SK-N-SH (cell line): ENCODE results near the gene ETFA. TPM values are rescaled to one million over a fixed set of nuclear protein-coding genes. Genes with fewer than 3 reads are reported as not detected.

Experiments used
- CTCF ChIA-PET: fragments of 300-600, 350-600 bp; formaldehyde crosslinking; extraction: SDS; loops from one replicate; lab custom pipeline; 2021; lab: Yijun Ruan, JAX
- POLR2A ChIA-PET: fragments of 350-600 bp; sonication (Branson Sonifier 250); formaldehyde crosslinking; extraction: SDS; loops from one replicate; lab custom pipeline; 2020; ENCODE audit warnings: antibody characterized with exemption, inconsistent platforms; lab: Yijun Ruan, JAX
- DNase-seq: peaks from one replicate; pipeline ENCODE4 v3.0.0; 2012
- H2AFZ ChIP-seq: fragments of 200-600 bp; sonication (generic); 2 replicates; pipeline ENCODE4 v1.8.1; 2016; ENCODE audit warnings: antibody characterized with exemption, mild to moderate bottlenecking, low read depth
- H3F3A ChIP-seq: fragments of 200-600 bp; sonication (generic); replicated peaks from 2 replicates; pipeline ENCODE3; 2016; ENCODE audit warnings: antibody characterized with exemption, mild to moderate bottlenecking; ENCODE audit not compliant: insufficient read depth
- H3K27ac ChIP-seq, 2 experiments: fragments of 200-500 bp in 1 of 2; fragments of 200-600 bp in 1 of 2; sonication (Bioruptor generic) in 1 of 2; sonication (generic), shearing (Covaris generic) in 1 of 2; 2 replicates each; pipeline versions ENCODE4 v1.5.1 to v1.6.1; 2014 to 2016; ENCODE audit warnings: low read depth in 2 of 2, inconsistent platforms in 1 of 2, low read length in 1 of 2, mild to moderate bottlenecking in 1 of 2, mixed read lengths in 1 of 2
- H3K27me3 ChIP-seq: fragments of 200-600 bp; sonication (generic), shearing (Covaris generic); 2 replicates; pipeline ENCODE4 v1.6.1; 2016; ENCODE audit warnings: mixed run types; ENCODE audit not compliant: insufficient read depth
- H3K36me3 ChIP-seq, 2 experiments: fragments of 200-500 bp in 1 of 2; fragments of 200-600 bp in 1 of 2; sonication (Bioruptor generic) in 1 of 2; sonication (generic) in 1 of 2; replicated peaks in 1 of 2; 2 replicates each; pipeline versions ENCODE3 to v1.5.1; 2014 to 2016; ENCODE audit warnings: low read length in 1 of 2, mild to moderate bottlenecking in 1 of 2; ENCODE audit not compliant: insufficient read depth in 2 of 2, control insufficient read depth in 1 of 2
- H3K4me1 ChIP-seq, 2 experiments: fragments of 200-500 bp in 1 of 2; fragments of 200-600 bp in 1 of 2; sonication (Bioruptor generic) in 1 of 2; sonication (generic), shearing (Covaris generic) in 1 of 2; 2 replicates each; pipeline versions ENCODE4 v1.5.1 to v1.6.1; 2014 to 2016; ENCODE audit warnings: low read depth in 1 of 2, low read length in 1 of 2, mixed run types in 1 of 2; ENCODE audit not compliant: insufficient read depth in 2 of 2, control insufficient read depth in 1 of 2
- H3K4me2 ChIP-seq: fragments of 200-600 bp; sonication (generic), shearing (Covaris generic); 2 replicates; pipeline ENCODE4 v1.6.1; 2017; ENCODE audit warnings: mixed run types
- H3K4me3 ChIP-seq, 2 experiments: fragments of 200-500 bp in 1 of 2; fragments of 200-600 bp in 1 of 2; sonication (Bioruptor generic) in 1 of 2; sonication (generic), shearing (Covaris generic) in 1 of 2; 2 replicates each; pipeline versions ENCODE4 v1.5.1 to v1.8.1; 2014 to 2016; ENCODE audit warnings: low read depth in 2 of 2, inconsistent platforms in 1 of 2, low read length in 1 of 2, mild to moderate bottlenecking in 1 of 2, mixed read lengths in 1 of 2, moderate library complexity in 1 of 2
- H3K79me2 ChIP-seq: fragments of 200-600 bp; sonication (generic); 2 replicates; pipeline ENCODE4 v1.8.1; 2017; ENCODE audit warnings: mild to moderate bottlenecking; ENCODE audit not compliant: insufficient read depth
- H3K9ac ChIP-seq: fragments of 200-600 bp; sonication (generic); 2 replicates; pipeline ENCODE4 v1.6.1; 2017; ENCODE audit warnings: mixed run types
- H3K9me2 ChIP-seq: fragments of 200-600 bp; sonication (generic); 2 replicates; pipeline ENCODE4 v1.6.1; 2017; ENCODE audit warnings: mixed run types
- H3K9me3 ChIP-seq: fragments of 200-600 bp; sonication (generic); 2 replicates; pipeline ENCODE4 v1.6.1; 2017; ENCODE audit warnings: mixed run types, mild to moderate bottlenecking, moderate library complexity
- H4K20me1 ChIP-seq: fragments of 200-600 bp; sonication (generic); 2 replicates; pipeline ENCODE4 v1.6.1; 2017; ENCODE audit warnings: mild to moderate bottlenecking, mixed run types; ENCODE audit not compliant: insufficient read depth
- CHD2 ChIP-seq: fragments of 150-350 bp; IDR thresholded peaks from 2 replicates; pipeline ENCODE4 v1.6.1; 2018; ENCODE audit warnings: low read length; ENCODE audit not compliant: partially characterized antibody
- ELF1 ChIP-seq: IDR thresholded peaks from 2 replicates; pipeline ENCODE4 v1.4.0; 2012
- EP300 ChIP-seq, 2 experiments: IDR thresholded peaks; 2 replicates each; pipeline versions ENCODE4 v1.4.0 to v1.6.1; 2012; ENCODE audit warnings: borderline replicate concordance in 1 of 2, low read depth in 1 of 2, low read length in 1 of 2
- EZH2phosphoT487 ChIP-seq: fragments of 200-600 bp; sonication (generic); IDR thresholded peaks from 2 replicates; pipeline ENCODE4 v1.6.1; 2017; ENCODE audit warnings: low read depth, mixed run types, mild to moderate bottlenecking, antibody characterized with exemption, moderate library complexity, borderline replicate concordance
- FOSL2 ChIP-seq: IDR thresholded peaks from 2 replicates; pipeline ENCODE4 v1.4.0; 2012; ENCODE audit warnings: low read depth, mild to moderate bottlenecking, moderate library complexity, borderline replicate concordance
- FOXM1 ChIP-seq: IDR thresholded peaks from 2 replicates; pipeline ENCODE4 v1.4.0; 2012; ENCODE audit warnings: low read depth, mild to moderate bottlenecking
- GABPA ChIP-seq: IDR thresholded peaks from 2 replicates; pipeline ENCODE4 v1.4.0; 2012; ENCODE audit warnings: low read depth, mild to moderate bottlenecking
- NFIC ChIP-seq: IDR thresholded peaks from 2 replicates; pipeline ENCODE4 v1.4.0; 2012; ENCODE audit warnings: borderline replicate concordance
- NRF1 ChIP-seq: IDR thresholded peaks from 2 replicates; pipeline ENCODE4 v1.6.1; 2012; ENCODE audit warnings: low read depth, mild to moderate bottlenecking, low read length
- POLR2AphosphoS5 ChIP-seq: IDR thresholded peaks from 2 replicates; pipeline ENCODE4 v1.6.1; 2012; ENCODE audit warnings: low read depth, low read length
- REST ChIP-seq: IDR thresholded peaks from 2 replicates; pipeline ENCODE4 v1.6.1; 2012; ENCODE audit warnings: mild to moderate bottlenecking, low read depth, low read length, moderate library complexity
- RFX5 ChIP-seq: IDR thresholded peaks from 2 replicates; pipeline ENCODE4 v1.6.1; 2012; ENCODE audit warnings: mild to moderate bottlenecking, improper control_type of control experiment, low read length
- SIN3A ChIP-seq: IDR thresholded peaks from 2 replicates; pipeline ENCODE4 v1.6.1; 2012; ENCODE audit warnings: low read depth, mild to moderate bottlenecking, low read length, moderate library complexity, borderline replicate concordance
- SMC3 ChIP-seq: IDR thresholded peaks from 2 replicates; pipeline ENCODE4 v1.6.1; 2012; ENCODE audit warnings: low read depth, low read length, improper control_type of control experiment
- TCF12 ChIP-seq: IDR thresholded peaks from 2 replicates; pipeline ENCODE4 v1.4.0; 2012
- TEAD4 ChIP-seq: IDR thresholded peaks from 2 replicates; pipeline ENCODE4 v1.4.0; 2012; ENCODE audit warnings: mild to moderate bottlenecking, borderline replicate concordance; ENCODE audit not compliant: insufficient read depth
- USF2 ChIP-seq: fragments of 150-350 bp; IDR thresholded peaks from 2 replicates; pipeline ENCODE4 v1.6.1; 2017; ENCODE audit warnings: antibody characterized with exemption, low read length, low read depth, borderline replicate concordance
- ZBTB33 ChIP-seq: IDR thresholded peaks from 2 replicates; pipeline ENCODE4 v1.4.0; 2012; ENCODE audit warnings: low read depth, borderline replicate concordance
- WGBS: methylation state at CpG from one replicate; pipeline ENCODE4 v1.1.6; 2017; ENCODE audit warnings: low lambda C conversion rate; 5-methylcytosine and 5-hydroxymethylcytosine counted together
- polyA plus RNA-seq, 3 experiments: library from polyadenylated mRNA; depleted of rRNA; stranded (reverse); fragments of >200 nt; gene quantifications; 2 replicates each; pipeline ENCODE4 v1.2.3, GENCODE V29; 2012
- TF ChIP-seq, protein P1 (sequence below): IDR thresholded peaks from 2 replicates; pipeline ENCODE4 v1.4.0; 2012; ENCODE audit warnings: low read depth

The ETFA gene
- polyA plus RNA-seq, 1 of the 3 experiments (the other 2 are of a cell fraction): 122 TPM

- Histone ChIP-seq H2AFZ (no peak overlapping the region), H3K36me3 (peaks cover 9 to 35% of the 10 kb centered on the region in 2 experiments), H3K27ac (no peak overlapping the region), H3F3A (no peaks in the 10 kb centered on the region), H3K4me1 (peaks cover 0 to 8% of the 10 kb centered on the region in 2 experiments; a peak in 1 of 4 replicates), H3K79me2 (no peaks in the 10 kb centered on the region), H3K4me3 (no peak overlapping the region), H4K20me1 (no peaks in the 10 kb centered on the region), H3K4me2 (no peak overlapping the region), H3K9me3 (no peaks in the 10 kb centered on the region), H3K9ac (no peak overlapping the region), H3K9me2 (no peaks in the 10 kb centered on the region), H3K27me3 (no peaks in the 10 kb centered on the region)
- no peak for DNase-seq
- 100% methylated on average over 1 of the region's 1 CpG for WGBS
- ChIA-PET CTCF (interaction anchor here (1.7 to 3.1 kb wide), 2 partner anchors 19 to 36 kb away, joined by 3 to 12 read pairs; no protein-coding TSS in a partner anchor), POLR2A (no interaction called here)
- no peak for TF ChIP-seq GABPA
- no peak for TF ChIP-seq RFX5
- TF ChIP-seq FOSL2: no peak
- no peak for TF ChIP-seq CHD2
- no peak for TF ChIP-seq USF2
- TF ChIP-seq TEAD4: no peak
Observed at GRCh38 chr15:76209523-76209922, 101.7 kb downstream of the ETFA start.

DNA sequence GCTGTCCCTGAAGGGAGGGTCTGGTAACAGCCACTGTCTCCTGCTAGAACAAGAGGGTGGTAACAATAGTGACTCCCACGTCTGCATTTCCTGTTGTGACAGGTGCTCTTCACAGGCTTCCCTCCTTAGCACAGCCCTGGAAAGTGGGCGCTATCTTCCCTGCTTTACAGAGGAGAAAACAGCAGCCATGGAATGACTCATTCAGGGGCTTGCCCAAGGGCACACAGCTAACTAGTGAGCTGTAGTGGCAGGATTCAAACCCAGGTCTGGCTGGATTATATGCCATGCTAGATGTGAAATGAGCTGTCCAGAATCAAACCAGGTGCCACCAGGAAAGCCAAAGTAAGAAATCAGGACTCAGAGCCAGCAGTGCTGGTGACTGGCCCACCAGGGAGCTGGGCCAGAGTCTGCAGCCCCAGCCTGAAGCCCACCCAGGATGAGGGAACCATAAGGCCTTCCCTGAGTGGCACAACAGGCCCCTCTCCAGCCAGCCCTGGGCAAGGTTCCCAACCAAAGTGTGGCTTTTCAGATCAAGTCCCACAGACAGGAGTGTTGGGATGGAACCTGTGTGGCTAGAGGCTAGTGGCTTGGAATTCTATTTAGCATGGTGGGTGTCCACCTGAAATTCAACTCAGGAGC is 102.4 kb downstream of the ETFA start:
- CTCF ChIA-PET: interaction anchor here (3.1 kb wide), 1 partner anchor 18 kb away, joined by 12 read pairs; no protein-coding TSS in a partner anchor
- Histone ChIP-seq H3K36me3 (peaks cover 6 to 28% of the 10 kb centered on the region in 2 experiments), H3K79me2 (no peaks in the 10 kb centered on the region), H3K27me3 (no peaks in the 10 kb centered on the region), H3K4me3 (no peak overlapping the region), H3K9me2 (no peaks in the 10 kb centered on the region), H3K4me1 (peaks cover 0 to 8% of the 10 kb centered on the region in 2 experiments; a peak in 1 of 4 replicates), H3K27ac (no peak overlapping the region), H3K9me3 (no peaks in the 10 kb centered on the region), H3K4me2 (no peak overlapping the region), H3F3A (no peaks in the 10 kb centered on the region), H2AFZ (no peak overlapping the region), H3K9ac (no peak overlapping the region), H4K20me1 (no peaks in the 10 kb centered on the region)
- POLR2A ChIA-PET: no interaction called here
- WGBS: 88% methylated on average over 2 of the region's 2 CpGs
- DNase-seq: no peak
- no peak for TF ChIP-seq SMC3
- TF ChIP-seq, protein P1, sequence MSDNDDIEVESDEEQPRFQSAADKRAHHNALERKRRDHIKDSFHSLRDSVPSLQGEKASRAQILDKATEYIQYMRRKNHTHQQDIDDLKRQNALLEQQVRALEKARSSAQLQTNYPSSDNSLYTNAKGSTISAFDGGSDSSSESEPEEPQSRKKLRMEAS: no peak
- TF ChIP-seq EP300 (IDR thresholded peaks at IDR 0.05; ENCODE audit: borderline replicate concordance in 1 of 2, low read depth in 1 of 2, low read length in 1 of 2): no peak
- no peak for TF ChIP-seq TCF12
- no peak for TF ChIP-seq TEAD4
- no peak for TF ChIP-seq RFX5
- TF ChIP-seq POLR2AphosphoS5: no peak
- no peak for TF ChIP-seq SIN3A
- TF ChIP-seq NRF1: no peak
- TF ChIP-seq ZBTB33: no peak
- no peak for TF ChIP-seq ELF1
- TF ChIP-seq EZH2phosphoT487: no peak
- no peak for TF ChIP-seq REST
- TF ChIP-seq FOXM1: no peak
- no peak for TF ChIP-seq NFIC
